ENCODE results near the gene ATP8B3.

The ATP8B3 gene

GRCh38 chr19:1768918-1769644 lies 43.0 kb downstream of the ATP8B3 start:
- no peak for TF ChIP-seq TAF1 (IDR thresholded peaks at IDR 0.05; ENCODE audit: borderline replicate concordance, insufficient read depth, low read length)
- TF ChIP-seq SIN3A (IDR thresholded peaks at IDR 0.05; ENCODE audit: borderline replicate concordance, insufficient read depth, low read length), result no peak
- TF ChIP-seq FOXP2 (optimal IDR thresholded peaks at IDR 0.05; ENCODE audit: borderline replicate concordance, extremely low read depth, extremely low read length, insufficient read depth), result no peak
- TF ChIP-seq REST (IDR thresholded peaks at IDR 0.05; ENCODE audit: insufficient read depth in 1 of 2, low read depth in 2 of 2, low read length in 2 of 2), result no peak
- TF ChIP-seq POLR2AphosphoS5 (IDR thresholded peaks at IDR 0.05; ENCODE audit: low read depth, low read length), result no peak

GRCh38 chr19:1768248-1768647 lies 43.8 kb downstream of the ATP8B3 start:
- TF ChIP-seq REST (IDR thresholded peaks at IDR 0.05; ENCODE audit: insufficient read depth in 1 of 2, low read depth in 2 of 2, low read length in 2 of 2), result no peak
- TF ChIP-seq TAF1 (IDR thresholded peaks at IDR 0.05; ENCODE audit: borderline replicate concordance, insufficient read depth, low read length), result no peak
- no peak for TF ChIP-seq POLR2AphosphoS5 (IDR thresholded peaks at IDR 0.05; ENCODE audit: low read depth, low read length)
- no peak for TF ChIP-seq FOXP2 (optimal IDR thresholded peaks at IDR 0.05; ENCODE audit: borderline replicate concordance, extremely low read depth, extremely low read length, insufficient read depth)
- no peak for TF ChIP-seq SIN3A (IDR thresholded peaks at IDR 0.05; ENCODE audit: borderline replicate concordance, insufficient read depth, low read length)

DNA sequence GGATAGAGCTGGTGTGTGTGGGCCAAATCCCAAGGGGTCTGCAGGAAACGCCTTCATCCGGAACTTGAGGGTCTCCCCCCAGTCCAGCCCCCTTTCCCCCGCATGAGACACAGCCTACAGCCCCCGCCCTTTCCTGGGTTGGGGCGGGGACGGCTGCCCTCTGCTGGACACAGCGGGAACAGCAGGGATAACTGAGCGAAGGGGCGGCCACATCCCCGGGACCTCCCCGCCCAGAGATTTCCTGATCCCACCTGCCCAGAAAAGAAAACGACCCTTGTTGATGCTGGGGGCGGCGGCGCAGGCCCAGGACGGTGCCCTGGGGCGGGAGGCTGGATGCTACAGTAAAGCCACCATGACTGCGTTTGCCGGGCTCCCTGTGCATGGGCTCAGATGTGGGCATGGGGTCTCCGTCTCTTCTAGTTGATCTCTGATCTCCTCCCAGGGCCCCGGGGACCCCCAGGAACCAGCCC lies 44.6 kb downstream of the ATP8B3 start:
- TF ChIP-seq TAF1 (IDR thresholded peaks at IDR 0.05; ENCODE audit: borderline replicate concordance, insufficient read depth, low read length), result no peak
- TF ChIP-seq FOXP2 (optimal IDR thresholded peaks at IDR 0.05; ENCODE audit: borderline replicate concordance, extremely low read depth, extremely low read length, insufficient read depth), result no peak
- TF ChIP-seq POLR2AphosphoS5 (IDR thresholded peaks at IDR 0.05; ENCODE audit: low read depth, low read length), result no peak
- TF ChIP-seq SIN3A (IDR thresholded peaks at IDR 0.05; ENCODE audit: borderline replicate concordance, insufficient read depth, low read length), result no peak
- no peak for TF ChIP-seq REST (IDR thresholded peaks at IDR 0.05; ENCODE audit: insufficient read depth in 1 of 2, low read depth in 2 of 2, low read length in 2 of 2)

DNA sequence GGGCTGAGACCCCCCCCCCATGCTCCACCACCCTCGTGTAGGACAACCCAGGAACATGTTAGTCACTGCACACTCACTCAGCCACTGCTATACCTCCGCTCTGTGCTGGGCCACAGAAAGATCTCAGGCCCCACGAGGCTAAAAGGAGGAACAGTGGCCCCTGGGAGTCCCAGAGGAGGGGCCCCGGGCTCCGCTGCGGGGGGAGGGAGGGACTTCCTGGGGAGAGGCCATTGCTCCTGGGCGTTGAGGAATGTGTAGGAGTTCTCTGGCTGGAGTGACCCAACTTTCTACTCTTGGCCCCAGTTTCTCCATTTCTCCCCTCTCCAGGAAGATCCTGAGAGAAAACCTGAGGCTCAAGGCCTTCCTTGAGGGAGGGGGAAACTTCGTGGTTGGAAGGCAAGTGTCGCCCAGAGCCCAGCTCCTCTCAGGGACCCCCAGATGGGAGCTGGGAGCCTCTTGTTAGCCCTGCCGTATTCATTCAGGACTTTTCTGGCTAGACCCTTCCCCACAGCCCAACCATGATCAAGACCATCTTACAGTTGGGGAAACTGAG lies 45.2 kb downstream of the ATP8B3 start:
- TF ChIP-seq FOXP2 (optimal IDR thresholded peaks at IDR 0.05; ENCODE audit: borderline replicate concordance, extremely low read depth, extremely low read length, insufficient read depth) (no peak), REST (IDR thresholded peaks at IDR 0.05; ENCODE audit: insufficient read depth in 1 of 2, low read depth in 2 of 2, low read length in 2 of 2) (no peak), SIN3A (IDR thresholded peaks at IDR 0.05; ENCODE audit: borderline replicate concordance, insufficient read depth, low read length) (no peak), TAF1 (IDR thresholded peaks at IDR 0.05; ENCODE audit: borderline replicate concordance, insufficient read depth, low read length) (no peak), POLR2AphosphoS5 (IDR thresholded peaks at IDR 0.05; ENCODE audit: low read depth, low read length) (no peak)
